GM23338 (cell line): Measurements from ENCODE around the gene ZFP36. TPM values are rescaled to one million over a fixed set of nuclear protein-coding genes. Genes with fewer than 3 reads are reported as not detected.

ENCODE experiments used
- ATAC-seq: fragments of 200-7000 bp; cut with Tn5 transposase; 3 replicates; pipeline ENCODE4 v1.9.1; 2020
- DNase-seq: peaks from one replicate; pipeline ENCODE4 v3.0.0-alpha.2; 2015; ENCODE audit warnings: low spot score
- H2AFZ ChIP-seq: fragments of 200-600 bp; sonication (generic); 2 replicates; pipeline ENCODE4 v1.8.0; 2016; ENCODE audit warnings: antibody characterized with exemption, mild to moderate bottlenecking, moderate library complexity
- H3F3A ChIP-seq: fragments of 200-600 bp; sonication (generic); replicated peaks from 2 replicates; pipeline ENCODE4 v1.8.0; 2017; ENCODE audit warnings: antibody characterized with exemption, mixed run types, low read depth
- H3K27ac ChIP-seq: fragments of 200-600 bp; sonication (generic); 2 replicates; pipeline ENCODE4 v1.6.1; 2016; ENCODE audit warnings: low read depth
- H3K27me3 ChIP-seq: fragments of 200-600 bp; sonication (generic); 2 replicates; pipeline ENCODE4 v1.8.0; 2016; ENCODE audit warnings: mild to moderate bottlenecking, mixed run types, moderate library complexity; ENCODE audit not compliant: insufficient read depth
- H3K36me3 ChIP-seq: fragments of 200-600 bp; sonication (generic); 2 replicates; pipeline ENCODE4 v1.8.0; 2016; ENCODE audit warnings: mild to moderate bottlenecking; ENCODE audit not compliant: insufficient read depth
- H3K4me1 ChIP-seq: fragments of 200-600 bp; sonication (generic); 2 replicates; pipeline ENCODE4 v1.8.0; 2016; ENCODE audit warnings: mild to moderate bottlenecking, moderate library complexity; ENCODE audit not compliant: insufficient read depth
- H3K4me2 ChIP-seq: fragments of 200-600 bp; sonication (generic); 2 replicates; pipeline ENCODE4 v1.7.1; 2017; ENCODE audit warnings: mixed run types
- H3K4me3 ChIP-seq: fragments of 200-600 bp; sonication (generic); 2 replicates; pipeline ENCODE4 v1.6.1; 2016; ENCODE audit warnings: mixed run types
- H3K79me2 ChIP-seq: fragments of 200-600 bp; sonication (generic); replicated peaks from 2 replicates; pipeline ENCODE4 v1.8.0; 2017; ENCODE audit warnings: mild to moderate bottlenecking; ENCODE audit not compliant: insufficient read depth
- H3K9me2 ChIP-seq: fragments of 200-600 bp; sonication (generic); 2 replicates; pipeline ENCODE4 v1.8.0; 2017; ENCODE audit not compliant: insufficient read depth
- H4K20me1 ChIP-seq: fragments of 200-600 bp; sonication (generic); replicated peaks from 2 replicates; pipeline ENCODE4 v1.8.0; 2017; ENCODE audit warnings: mild to moderate bottlenecking; ENCODE audit not compliant: insufficient read depth
- H3K27ac Mint-ChIP-seq: 2 replicates; pipeline ENCODE4 v1.8.0; 2020; ENCODE audit warnings: inconsistent platforms, mild to moderate bottlenecking, moderate library complexity, mixed read lengths
- H3K27me3 Mint-ChIP-seq: 3 replicates; pipeline ENCODE4 v1.8.0; 2022; ENCODE audit warnings: low read depth, mild to moderate bottlenecking, moderate library complexity, mixed read lengths, inconsistent platforms; ENCODE audit not compliant: insufficient read depth, poor library complexity
- H3K36me3 Mint-ChIP-seq: 3 replicates; pipeline ENCODE4 v1.8.0; 2021; ENCODE audit warnings: low read depth, mild to moderate bottlenecking, inconsistent platforms, moderate library complexity, mixed read lengths
- H3K4me1 Mint-ChIP-seq: 3 replicates; pipeline ENCODE4 v1.8.0; 2020; ENCODE audit warnings: mild to moderate bottlenecking, inconsistent platforms, mixed read lengths
- H3K4me3 Mint-ChIP-seq: 3 replicates; pipeline ENCODE4 v1.8.0; 2021; ENCODE audit warnings: moderate library complexity, mild to moderate bottlenecking, inconsistent platforms, mixed read lengths
- H3K9me3 Mint-ChIP-seq: 3 replicates; pipeline ENCODE4 v1.8.0; 2020; ENCODE audit warnings: moderate library complexity, mild to moderate bottlenecking, inconsistent platforms, mixed read lengths
- CREB1 ChIP-seq: fragments of 250-450 bp; sonication (Bioruptor Pico); IDR thresholded peaks from 2 replicates; pipeline ENCODE4 v1.5.0; 2020; ENCODE audit warnings: low read depth, mild to moderate bottlenecking, moderate library complexity
- EZH2 ChIP-seq: fragments of 200-600 bp; sonication (generic); IDR thresholded peaks from one replicate; pipeline ENCODE4 v1.8.0; 2017; ENCODE audit warnings: antibody characterized with exemption, mild to moderate bottlenecking, low read depth; ENCODE audit not compliant: unreplicated experiment
- EZH2phosphoT487 ChIP-seq: fragments of 200-600 bp; sonication (generic); IDR thresholded peaks from one replicate; pipeline ENCODE4 v1.8.1; 2018; ENCODE audit warnings: antibody characterized with exemption; ENCODE audit not compliant: unreplicated experiment
- JUNB ChIP-seq: IDR thresholded peaks from one replicate; pipeline ENCODE4 v1.6.1; 2016; ENCODE audit warnings: antibody characterized with exemption; ENCODE audit not compliant: unreplicated experiment
- NANOG ChIP-seq: IDR thresholded peaks from 2 replicates; pipeline ENCODE4 v1.6.1; 2016; ENCODE audit warnings: antibody characterized with exemption, borderline replicate concordance
- ZNF114 ChIP-seq: fragments of 250-450 bp; sonication (Bioruptor Pico); IDR thresholded peaks from 2 replicates; pipeline ENCODE4 v1.5.0; 2020; ENCODE audit warnings: mild to moderate bottlenecking, moderate library complexity
- ZNF331 ChIP-seq: fragments of 250-450 bp; sonication (Bioruptor Pico); IDR thresholded peaks from 2 replicates; pipeline ENCODE4 v1.5.0; 2020; ENCODE audit warnings: low read depth, mild to moderate bottlenecking, moderate library complexity
- polyA plus RNA-seq: library from polyadenylated mRNA; unstranded; fragments of >200 nt; fragmentation: Nextera tagmentation; extraction: Ambion mirVana; gene quantifications from 2 replicates; pipeline ENCODE4 v1.2.1, GENCODE V29; 2016
- total RNA-seq: library from RNA; depleted of rRNA; stranded (reverse); fragments of >200 nt; shearing (Covaris generic); gene quantifications from 2 replicates; pipeline ENCODE4 v1.2.3, GENCODE V29; 2014
- TF ChIP-seq, protein P1 (sequence below), 2 experiments: fragments of 200-600 bp in 1 of 2; sonication (generic) in 1 of 2; conservative IDR thresholded peaks; 2 replicates each; pipeline versions ENCODE4 v1.5.1 to v1.6.1; 2016 to 2017; ENCODE audit warnings: antibody characterized with exemption in 2 of 2, low read depth in 2 of 2, mild to moderate bottlenecking in 2 of 2, moderate library complexity in 1 of 2
- TF ChIP-seq, protein P2 (sequence below): IDR thresholded peaks from one replicate; pipeline ENCODE4 v1.6.1; 2018; ENCODE audit warnings: antibody characterized with exemption; ENCODE audit not compliant: unreplicated experiment
- TF ChIP-seq, protein P3 (sequence below): IDR thresholded peaks from 2 replicates; pipeline ENCODE4 v1.6.1; 2016; ENCODE audit warnings: antibody characterized with exemption

ZFP36 gene
- total and polyA plus RNA-seq, 2 experiments from 2014 or later, result 9.5 to 27.5 TPM

DNA sequence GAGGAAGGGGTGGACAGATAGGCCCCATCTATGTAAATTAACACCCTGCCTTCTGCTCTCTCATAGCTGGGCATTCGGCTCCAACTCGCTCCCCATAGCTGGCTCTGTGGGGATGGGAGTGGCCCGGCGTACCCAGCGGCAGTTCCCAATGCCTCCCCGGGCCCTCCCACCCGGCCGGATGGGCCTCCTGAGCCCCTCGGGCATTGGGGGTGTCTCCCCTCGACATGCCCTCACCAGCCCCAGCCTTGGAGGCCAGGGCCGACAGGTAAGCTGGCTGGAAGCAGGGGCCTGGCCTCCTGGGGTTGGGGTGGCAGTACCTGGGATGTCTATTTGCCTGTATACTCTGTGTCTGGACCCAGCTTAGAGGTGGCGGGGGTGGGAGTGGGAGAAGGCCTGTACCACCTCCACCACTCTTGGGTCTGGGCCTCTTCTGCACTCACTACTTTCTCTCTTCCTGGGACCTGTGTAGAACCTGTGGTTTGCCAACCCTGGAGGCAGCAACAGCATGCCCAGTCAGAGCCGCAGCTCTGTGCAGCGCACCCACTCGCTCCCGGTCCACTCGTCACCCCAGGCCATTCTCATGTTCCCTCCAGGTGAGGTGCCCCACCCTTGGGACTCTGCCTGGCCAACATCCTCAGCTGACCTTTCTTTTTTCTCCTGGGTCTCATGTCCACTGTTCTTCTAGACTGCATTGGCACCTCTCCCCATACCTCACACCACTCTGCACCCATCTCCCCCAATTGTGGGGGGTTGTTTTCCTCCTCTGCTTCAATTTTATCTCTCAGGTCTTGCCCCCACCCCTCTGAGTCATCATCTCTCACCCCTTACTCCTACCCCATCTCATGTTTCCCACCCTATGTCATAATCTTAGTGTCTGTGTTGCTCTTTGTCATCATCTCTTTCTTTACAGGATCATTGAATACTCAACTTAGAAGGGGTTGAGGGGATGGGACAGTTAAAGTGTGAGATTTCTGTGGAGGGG is 25.8 kb upstream of the ZFP36 start (continued):
- TF ChIP-seq, protein P1, sequence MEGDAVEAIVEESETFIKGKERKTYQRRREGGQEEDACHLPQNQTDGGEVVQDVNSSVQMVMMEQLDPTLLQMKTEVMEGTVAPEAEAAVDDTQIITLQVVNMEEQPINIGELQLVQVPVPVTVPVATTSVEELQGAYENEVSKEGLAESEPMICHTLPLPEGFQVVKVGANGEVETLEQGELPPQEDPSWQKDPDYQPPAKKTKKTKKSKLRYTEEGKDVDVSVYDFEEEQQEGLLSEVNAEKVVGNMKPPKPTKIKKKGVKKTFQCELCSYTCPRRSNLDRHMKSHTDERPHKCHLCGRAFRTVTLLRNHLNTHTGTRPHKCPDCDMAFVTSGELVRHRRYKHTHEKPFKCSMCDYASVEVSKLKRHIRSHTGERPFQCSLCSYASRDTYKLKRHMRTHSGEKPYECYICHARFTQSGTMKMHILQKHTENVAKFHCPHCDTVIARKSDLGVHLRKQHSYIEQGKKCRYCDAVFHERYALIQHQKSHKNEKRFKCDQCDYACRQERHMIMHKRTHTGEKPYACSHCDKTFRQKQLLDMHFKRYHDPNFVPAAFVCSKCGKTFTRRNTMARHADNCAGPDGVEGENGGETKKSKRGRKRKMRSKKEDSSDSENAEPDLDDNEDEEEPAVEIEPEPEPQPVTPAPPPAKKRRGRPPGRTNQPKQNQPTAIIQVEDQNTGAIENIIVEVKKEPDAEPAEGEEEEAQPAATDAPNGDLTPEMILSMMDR (conservative IDR thresholded peaks at IDR 0.05; ENCODE audit: low read depth in 2 of 2), result no peak
- TF ChIP-seq JUNB, result no peak

DNA sequence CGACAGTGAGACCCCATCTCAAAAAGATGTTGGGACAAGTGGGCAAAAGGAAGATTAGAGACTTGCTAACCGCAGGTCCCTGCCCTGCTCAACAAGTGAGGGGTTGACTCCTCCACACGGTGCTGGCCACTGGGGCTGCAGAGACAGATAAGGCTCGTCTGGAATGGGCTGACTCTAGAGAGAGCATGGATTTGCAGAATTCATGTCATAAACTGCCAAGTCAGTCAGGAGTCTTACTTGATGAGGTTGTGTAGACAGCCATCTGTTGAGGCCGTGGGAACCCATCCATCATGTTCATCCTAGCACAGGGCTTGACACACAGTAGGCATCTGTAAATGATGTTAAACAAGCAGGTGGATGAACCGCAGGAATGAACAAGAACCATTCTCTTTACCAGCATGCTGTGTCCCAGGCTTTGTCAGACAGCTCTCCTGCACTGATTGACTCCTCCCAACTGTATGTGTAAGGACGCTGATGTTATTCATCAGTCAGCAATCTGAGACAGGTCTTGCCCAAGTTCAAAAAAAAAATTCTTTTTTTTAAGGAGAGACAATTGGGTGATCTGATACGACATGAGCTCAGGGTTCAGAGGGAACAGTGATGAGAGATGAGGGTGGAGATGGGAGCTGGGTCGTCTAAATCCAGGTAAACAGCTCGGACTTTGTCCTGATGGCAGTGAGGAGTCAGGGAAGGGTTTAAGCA is 24.6 kb upstream of the ZFP36 start:
- peaks cover 6% of the 10 kb centered on the region; the same call in 1 of the 2 replicates for H3K4me1 ChIP-seq
- H3K27me3 ChIP-seq, result no peaks in the 10 kb centered on the region
- H3K36me3 ChIP-seq, result peaks cover 32% of the 10 kb centered on the region
- H3K79me2 ChIP-seq, result no peaks in the 10 kb centered on the region
- no peak overlapping the region for H3K4me3 Mint-ChIP-seq
- H3K27ac ChIP-seq, result no peak overlapping the region
- peaks cover 20% of the 10 kb centered on the region for H4K20me1 ChIP-seq
- peaks cover 11% of the 10 kb centered on the region for H3K4me1 Mint-ChIP-seq
- DNase-seq (no peak), ATAC-seq (no peak)
- H3F3A ChIP-seq, result peaks cover 10% of the 10 kb centered on the region; the same call in 1 of the 2 replicates
- peaks cover 20% of the 10 kb centered on the region for H3K27me3 Mint-ChIP-seq
- no peak overlapping the region; the same call in 1 of the 2 replicates for H3K27ac Mint-ChIP-seq
- no peaks in the 10 kb centered on the region for H3K9me3 Mint-ChIP-seq
- H3K4me3 ChIP-seq, result no peak overlapping the region
- peaks cover 81% of the 10 kb centered on the region for H3K36me3 Mint-ChIP-seq
- no peaks in the 10 kb centered on the region for H3K9me2 ChIP-seq
- H2AFZ ChIP-seq, result no peak overlapping the region
- no peak overlapping the region for H3K4me2 ChIP-seq
- TF ChIP-seq, protein P2, sequence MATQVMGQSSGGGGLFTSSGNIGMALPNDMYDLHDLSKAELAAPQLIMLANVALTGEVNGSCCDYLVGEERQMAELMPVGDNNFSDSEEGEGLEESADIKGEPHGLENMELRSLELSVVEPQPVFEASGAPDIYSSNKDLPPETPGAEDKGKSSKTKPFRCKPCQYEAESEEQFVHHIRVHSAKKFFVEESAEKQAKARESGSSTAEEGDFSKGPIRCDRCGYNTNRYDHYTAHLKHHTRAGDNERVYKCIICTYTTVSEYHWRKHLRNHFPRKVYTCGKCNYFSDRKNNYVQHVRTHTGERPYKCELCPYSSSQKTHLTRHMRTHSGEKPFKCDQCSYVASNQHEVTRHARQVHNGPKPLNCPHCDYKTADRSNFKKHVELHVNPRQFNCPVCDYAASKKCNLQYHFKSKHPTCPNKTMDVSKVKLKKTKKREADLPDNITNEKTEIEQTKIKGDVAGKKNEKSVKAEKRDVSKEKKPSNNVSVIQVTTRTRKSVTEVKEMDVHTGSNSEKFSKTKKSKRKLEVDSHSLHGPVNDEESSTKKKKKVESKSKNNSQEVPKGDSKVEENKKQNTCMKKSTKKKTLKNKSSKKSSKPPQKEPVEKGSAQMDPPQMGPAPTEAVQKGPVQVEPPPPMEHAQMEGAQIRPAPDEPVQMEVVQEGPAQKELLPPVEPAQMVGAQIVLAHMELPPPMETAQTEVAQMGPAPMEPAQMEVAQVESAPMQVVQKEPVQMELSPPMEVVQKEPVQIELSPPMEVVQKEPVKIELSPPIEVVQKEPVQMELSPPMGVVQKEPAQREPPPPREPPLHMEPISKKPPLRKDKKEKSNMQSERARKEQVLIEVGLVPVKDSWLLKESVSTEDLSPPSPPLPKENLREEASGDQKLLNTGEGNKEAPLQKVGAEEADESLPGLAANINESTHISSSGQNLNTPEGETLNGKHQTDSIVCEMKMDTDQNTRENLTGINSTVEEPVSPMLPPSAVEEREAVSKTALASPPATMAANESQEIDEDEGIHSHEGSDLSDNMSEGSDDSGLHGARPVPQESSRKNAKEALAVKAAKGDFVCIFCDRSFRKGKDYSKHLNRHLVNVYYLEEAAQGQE, result no peak
- TF ChIP-seq, protein P1 (conservative IDR thresholded peaks at IDR 0.05; ENCODE audit: low read depth in 2 of 2), result no peak
- TF ChIP-seq NANOG, result no peak
- no peak for TF ChIP-seq ZNF331 (CRISPR knock-in tag)
- no peak for TF ChIP-seq EZH2phosphoT487
- TF ChIP-seq EZH2, result no peak
- TF ChIP-seq CREB1 (CRISPR knock-in tag), result no peak
- TF ChIP-seq ZNF114 (CRISPR knock-in tag), result no peak
- TF ChIP-seq JUNB, result no peak
- TF ChIP-seq, protein P3, sequence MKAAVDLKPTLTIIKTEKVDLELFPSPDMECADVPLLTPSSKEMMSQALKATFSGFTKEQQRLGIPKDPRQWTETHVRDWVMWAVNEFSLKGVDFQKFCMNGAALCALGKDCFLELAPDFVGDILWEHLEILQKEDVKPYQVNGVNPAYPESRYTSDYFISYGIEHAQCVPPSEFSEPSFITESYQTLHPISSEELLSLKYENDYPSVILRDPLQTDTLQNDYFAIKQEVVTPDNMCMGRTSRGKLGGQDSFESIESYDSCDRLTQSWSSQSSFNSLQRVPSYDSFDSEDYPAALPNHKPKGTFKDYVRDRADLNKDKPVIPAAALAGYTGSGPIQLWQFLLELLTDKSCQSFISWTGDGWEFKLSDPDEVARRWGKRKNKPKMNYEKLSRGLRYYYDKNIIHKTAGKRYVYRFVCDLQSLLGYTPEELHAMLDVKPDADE, result no peak
